ENCODE data around the gene ADCY2. TPM values are rescaled to one million over a fixed set of nuclear protein-coding genes. Genes with fewer than 3 reads are reported as not detected.

The ADCY2 gene
- total and polyA plus RNA-seq, 2 experiments from 2014 or later, result 23.8 to 74.9 TPM

GRCh38 chr5:7789567-7789966 is 393.6 kb downstream of the ADCY2 start:
- H3K9me3 Mint-ChIP-seq, result no peaks in the 10 kb centered on the region; the same call in 2 of the 3 replicates
- Histone ChIP-seq H3K27me3 (ENCODE audit: insufficient read depth) (no peaks in the 10 kb centered on the region), H2AFZ (no peak overlapping the region), H3K36me3 (ENCODE audit: insufficient read depth) (peaks cover 3% of the 10 kb centered on the region), H3K4me1 (ENCODE audit: insufficient read depth) (peaks cover 13% of the 10 kb centered on the region), H4K20me1 (replicated peaks; ENCODE audit: insufficient read depth) (no peaks in the 10 kb centered on the region), H3K4me3 (no peak overlapping the region), H3F3A (replicated peaks; ENCODE audit: low read depth) (no peaks in the 10 kb centered on the region), H3K27ac (ENCODE audit: low read depth) (no peak overlapping the region), H3K79me2 (replicated peaks; ENCODE audit: insufficient read depth) (no peaks in the 10 kb centered on the region), H3K9me2 (ENCODE audit: insufficient read depth) (no peaks in the 10 kb centered on the region; the same call in none of the 2 replicates), H3K4me2 (no peak overlapping the region)
- no peak overlapping the region for H3K27ac Mint-ChIP-seq
- H3K4me1 Mint-ChIP-seq, result peaks cover 45% of the 10 kb centered on the region
- no peak for ATAC-seq
- TF ChIP-seq STAT1 (IDR thresholded peaks at IDR 0.05; ENCODE audit: unreplicated experiment) (no peak), EZH2phosphoT487 (IDR thresholded peaks at IDR 0.05; ENCODE audit: unreplicated experiment) (no peak), POLR2AphosphoS5 (IDR thresholded peaks at IDR 0.05; ENCODE audit: low read depth) (no peak), CREB1 (CRISPR knock-in tag; IDR thresholded peaks at IDR 0.05; ENCODE audit: low read depth) (no peak), ZNF462 (CRISPR knock-in tag; IDR thresholded peaks at IDR 0.05) (no peak), ZNF331 (CRISPR knock-in tag; IDR thresholded peaks at IDR 0.05; ENCODE audit: low read depth) (no peak), ZNF114 (CRISPR knock-in tag; IDR thresholded peaks at IDR 0.05) (no peak), EZH2 (IDR thresholded peaks at IDR 0.05; ENCODE audit: low read depth, unreplicated experiment) (no peak), REST (IDR thresholded peaks at IDR 0.05; ENCODE audit: unreplicated experiment) (no peak), CTCF (conservative IDR thresholded peaks at IDR 0.05; ENCODE audit: low read depth in 2 of 2) (no peak), ETS1 (IDR thresholded peaks at IDR 0.05) (no peak), JUNB (IDR thresholded peaks at IDR 0.05; ENCODE audit: unreplicated experiment) (no peak), NANOG (IDR thresholded peaks at IDR 0.05; ENCODE audit: borderline replicate concordance) (no peak)
- H3K36me3 Mint-ChIP-seq (ENCODE audit: low read depth), result peaks cover 53% of the 10 kb centered on the region
- no peak for DNase-seq (ENCODE audit: low spot score)
- H3K4me3 Mint-ChIP-seq, result no peak overlapping the region
- H3K27me3 Mint-ChIP-seq (ENCODE audit: insufficient read depth, low read depth, poor library complexity), result peaks cover 7% of the 10 kb centered on the region

Data from GM23338 (cell line).